Femur (tissue), 1 donor: Measurements from ENCODE around the gene NR1H4.
"Not testable (repeated sequence)": the region's sequence is repeated elsewhere in the genome, so short reads cannot be mapped to it uniquely, and the experiment has no call there.

ENCODE experiments used
- DNase-seq: peaks from one replicate; pipeline ENCODE4 v3.0.0-alpha.2; 2017

NR1H4 gene

DNA sequence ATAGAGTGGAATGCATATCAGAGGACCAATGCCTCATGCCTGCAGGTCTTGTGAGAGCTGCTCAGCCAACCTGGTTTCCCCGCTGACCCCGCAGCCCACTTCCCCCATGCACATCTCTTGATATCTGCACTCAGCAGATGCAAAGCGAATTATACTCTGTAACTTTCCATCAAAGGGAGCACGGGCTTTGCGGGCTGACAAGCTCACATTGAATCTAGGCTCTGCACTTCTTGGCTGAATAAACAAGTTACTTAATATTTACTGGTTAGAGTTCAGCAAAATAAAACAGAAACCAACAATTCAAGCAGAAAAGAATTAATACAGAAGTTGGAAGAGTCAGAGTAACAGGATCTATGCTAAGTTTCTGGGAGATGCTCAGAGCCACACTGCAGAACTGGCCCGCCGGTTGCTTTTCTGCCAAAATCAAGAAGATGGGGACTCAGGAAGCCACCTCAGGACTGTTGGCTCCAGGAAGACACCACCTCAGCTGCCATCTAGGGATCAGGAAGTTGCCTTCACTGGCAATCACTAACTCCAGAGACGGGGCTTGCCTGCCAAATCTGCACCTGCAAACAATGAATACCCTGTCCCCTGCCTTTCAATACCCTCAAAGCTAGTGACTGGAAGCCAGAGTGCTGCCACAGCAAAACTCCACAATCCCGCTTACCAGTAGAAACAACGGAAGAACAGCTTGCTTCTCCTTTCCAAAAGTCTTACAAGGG, 46.5 kb downstream of the NR1H4 start:
- DNase-seq, result no peak

- no peak for DNase-seq
Measured at GRCh38 chr12:100521958-100522357, 48.3 kb downstream of the NR1H4 start.

- DNase-seq, result no peak
Measured at GRCh38 chr12:100528034-100528433, 54.4 kb downstream of the NR1H4 start.

- no peak for DNase-seq
Measured at GRCh38 chr12:100528471-100529127, 54.9 kb downstream of the NR1H4 start.

DNA sequence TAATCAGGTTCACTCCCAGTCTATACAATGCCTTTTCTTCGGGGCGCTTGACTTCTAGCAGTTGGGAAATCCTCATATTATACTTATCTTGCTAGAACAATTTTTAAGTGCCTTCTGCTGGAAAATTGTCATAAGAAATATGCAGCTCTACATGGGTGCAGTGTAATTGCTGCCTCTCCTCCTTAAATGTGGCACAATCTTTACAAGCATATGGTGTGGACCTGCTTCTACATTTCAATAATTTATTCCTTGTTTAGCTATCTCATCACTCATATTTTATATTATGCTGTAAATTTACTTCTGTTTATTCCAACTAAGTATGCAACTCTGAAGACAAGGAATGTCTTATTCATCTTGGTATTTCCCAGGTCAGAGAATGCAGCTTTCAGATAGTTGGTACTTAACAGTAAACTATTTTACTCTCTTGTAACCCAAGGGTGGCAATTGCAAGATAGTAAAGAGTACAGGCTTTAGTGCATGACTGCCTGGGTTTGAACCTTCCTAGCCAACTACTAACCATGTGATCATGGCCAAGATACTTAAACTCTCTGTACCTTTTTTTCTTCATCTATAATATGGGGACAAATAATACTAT, 56.2 kb downstream of the NR1H4 start:
- no peak for DNase-seq

DNA sequence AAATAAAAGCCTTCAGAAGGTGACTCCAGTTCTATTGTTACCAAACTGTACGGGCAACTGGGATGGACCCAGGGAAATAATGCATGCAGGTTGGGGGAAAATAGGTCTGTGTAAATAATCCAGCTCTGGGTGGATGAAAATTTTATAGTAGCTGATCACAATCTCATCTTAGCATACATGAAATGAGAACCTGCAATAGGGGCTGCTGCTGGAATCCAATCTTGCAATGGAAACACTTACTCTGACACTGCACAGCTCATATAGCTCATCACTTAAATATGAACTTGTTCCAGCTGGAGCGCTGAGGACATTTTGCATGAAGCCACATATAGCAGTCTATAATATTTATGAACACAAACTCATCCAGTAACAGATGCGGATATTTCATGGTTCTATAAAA, 59.7 kb downstream of the NR1H4 start:
- no peak for DNase-seq

- DNase-seq, result no peak
Measured at GRCh38 chr12:100534625-100535227, 61.1 kb downstream of the NR1H4 start.

GRCh38 chr12:100539202-100539601, 65.5 kb downstream of the NR1H4 start:
- DNase-seq, result peak; percentile 46

DNA sequence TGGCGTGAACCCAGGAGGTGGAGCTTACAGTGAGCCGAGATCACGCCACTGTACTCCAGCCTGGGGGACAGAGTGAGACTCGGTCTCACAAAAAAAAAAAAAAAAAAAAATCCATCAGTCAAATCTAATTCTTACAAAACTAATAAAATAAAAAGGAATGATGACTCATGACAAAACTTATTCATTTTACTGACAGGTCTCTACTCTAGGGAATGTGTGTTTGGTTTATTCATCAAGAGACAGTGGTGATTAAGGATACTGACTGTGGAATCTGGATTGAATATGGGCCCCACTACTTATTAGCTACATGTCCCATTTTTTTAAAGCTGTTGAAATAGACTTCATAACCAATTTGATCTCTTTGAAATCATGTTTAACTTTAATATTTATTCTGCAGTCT, 70.5 kb downstream of the NR1H4 start:
- DNase-seq, result no peak

GRCh38 chr12:100545092-100545491, 71.4 kb downstream of the NR1H4 start:
- no peak for DNase-seq

- DNase-seq, result no peak
Measured at GRCh38 chr12:100553936-100554335, 80.3 kb downstream of the NR1H4 start.

- peak; percentile 28 for DNase-seq
Measured at GRCh38 chr12:100554608-100555077, 81.0 kb downstream of the NR1H4 start.

GRCh38 chr12:100555722-100556121, 82.1 kb downstream of the NR1H4 start:
- no peak for DNase-seq

GRCh38 chr12:100557357-100557756, 83.7 kb downstream of the NR1H4 start:
- no peak for DNase-seq

DNA sequence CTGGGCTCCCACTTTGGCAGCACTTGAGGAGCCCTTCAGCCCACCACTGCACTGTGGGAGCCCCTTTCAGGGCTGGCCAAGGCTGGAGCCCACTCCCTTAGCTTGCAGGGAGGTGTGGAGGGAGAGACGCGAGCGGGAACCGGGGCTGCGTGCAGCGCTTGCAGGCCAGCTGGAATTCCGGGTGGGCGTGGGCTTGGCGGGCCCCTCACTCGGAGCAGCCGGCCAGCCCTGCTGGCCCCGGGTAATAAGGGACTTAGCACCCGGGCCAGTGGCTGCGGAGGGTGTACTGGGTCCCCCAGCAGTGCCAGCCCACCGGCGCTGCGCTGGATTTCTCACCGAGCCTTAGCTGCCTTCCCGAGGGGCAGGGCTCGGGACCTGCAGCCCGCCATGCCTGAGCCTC, 85.6 kb downstream of the NR1H4 start:
- not testable (repeated sequence) for DNase-seq

GRCh38 chr12:100564090-100564489, 90.4 kb downstream of the NR1H4 start:
- DNase-seq, result no peak

DNA sequence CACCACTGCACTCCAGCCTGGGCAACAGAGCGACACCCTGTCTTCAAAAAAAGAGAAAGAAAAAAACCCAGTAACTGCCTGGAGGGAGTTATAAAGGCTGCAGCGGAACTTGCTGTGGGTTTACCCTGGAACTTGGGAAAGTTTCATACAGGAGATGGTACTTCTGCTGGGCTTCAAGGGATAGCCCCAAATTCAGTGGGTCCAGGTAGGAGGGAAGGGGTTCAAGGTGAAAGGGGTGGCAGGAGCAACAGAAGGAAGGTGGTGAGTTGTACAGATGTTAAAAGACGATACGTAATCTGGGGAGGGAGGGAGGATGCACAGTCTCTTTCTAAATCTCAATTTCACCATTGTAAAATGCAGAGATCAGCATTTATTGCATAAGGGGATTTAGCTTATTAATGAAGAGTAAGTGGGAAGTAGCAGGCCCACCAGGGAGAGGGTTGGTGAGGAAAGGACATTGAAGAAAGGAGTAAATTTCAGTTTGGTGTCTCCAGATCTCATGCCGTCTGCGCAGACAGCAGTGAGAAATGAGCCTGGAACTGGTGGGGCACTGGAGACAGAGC, 91.3 kb downstream of the NR1H4 start:
- no peak for DNase-seq

GRCh38 chr12:100565987-100566545, 92.4 kb downstream of the NR1H4 start:
- no peak for DNase-seq

GRCh38 chr12:100566887-100567637, 93.4 kb downstream of the NR1H4 start:
- no peak for DNase-seq

GRCh38 chr12:100567945-100568344, 94.3 kb downstream of the NR1H4 start:
- DNase-seq, result no peak

- DNase-seq, result no peak
Measured at GRCh38 chr12:100572184-100572583, 98.5 kb downstream of the NR1H4 start.
